Measurements from ENCODE around the gene NEK11. TPM values are rescaled to one million over a fixed set of nuclear protein-coding genes. Genes with fewer than 3 reads are reported as not detected.
A peak's percentile ranks its signal among the peaks of the same experiment; 100 is the strongest.

Gene NEK11
- total RNA-seq, 1 experiment from 2014 or later: 5.8 TPM

GRCh38 chr3:131221731-131222130 lies 195.1 kb downstream of the NEK11 start:
- DNase-seq (ENCODE audit: extremely low read depth, low read depth): no peak

DNA sequence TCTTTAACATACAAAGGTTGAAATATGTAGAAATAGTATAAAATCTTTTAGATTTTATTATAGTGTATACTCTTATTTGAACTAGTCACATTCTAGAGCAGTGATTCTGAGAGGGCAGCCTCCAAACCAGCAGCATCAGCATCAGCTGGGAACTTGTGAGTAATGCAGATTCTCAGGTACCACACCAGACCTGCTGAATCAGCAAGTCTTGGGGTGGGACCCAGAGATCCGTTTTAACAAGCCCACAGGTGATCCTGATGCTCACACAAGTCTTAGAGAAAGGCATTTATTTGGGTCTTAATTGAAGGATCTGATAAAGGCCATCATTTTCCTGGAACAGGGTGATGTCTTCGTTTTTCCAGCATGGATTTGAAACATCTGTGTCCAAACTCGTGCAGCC lies 195.9 kb downstream of the NEK11 start:
- DNase-seq (ENCODE audit: extremely low read depth, low read depth): no peak

DNA sequence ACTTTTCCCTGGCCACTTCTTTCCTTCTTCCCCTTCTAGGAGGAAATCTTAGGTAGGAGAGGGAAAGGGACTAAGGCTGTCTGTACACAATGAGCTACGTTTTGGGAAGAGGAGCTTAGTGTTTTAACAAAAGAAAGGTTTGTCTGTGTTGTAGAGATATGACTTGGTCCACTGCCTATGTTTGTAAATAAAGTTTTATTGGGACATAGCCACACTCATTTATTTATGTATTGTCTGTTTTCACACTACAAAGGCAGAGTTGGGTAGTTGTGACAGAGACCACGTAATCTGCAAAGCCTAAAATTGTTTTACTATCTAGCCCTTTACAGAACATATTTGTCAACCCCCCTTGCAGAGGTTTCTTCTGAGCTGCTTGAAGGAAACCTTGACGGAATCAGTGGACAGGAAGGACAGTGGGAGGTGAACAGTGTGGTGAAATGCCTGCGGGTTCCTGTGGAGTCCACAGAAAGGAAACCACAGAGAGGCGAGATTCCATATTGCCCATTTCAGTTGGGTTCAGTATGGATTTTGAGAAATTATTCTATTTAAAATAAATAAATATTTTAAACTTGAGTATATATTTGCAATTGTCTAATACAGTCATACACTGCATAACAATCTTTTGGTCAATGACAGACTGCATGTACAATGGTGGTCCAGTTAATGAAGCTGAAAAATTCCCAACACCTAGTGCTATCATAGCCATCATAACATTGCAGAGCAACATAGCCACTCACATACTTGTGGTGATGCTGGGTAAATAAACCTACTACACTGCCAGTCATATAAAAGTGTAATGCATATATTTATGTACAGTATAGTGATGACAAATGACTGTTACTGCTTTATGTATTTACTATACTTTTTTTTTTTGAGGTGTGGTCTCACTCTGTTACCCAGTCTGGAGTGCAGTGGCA lies 197.0 kb downstream of the NEK11 start:
- no peak for DNase-seq (ENCODE audit: extremely low read depth, low read depth)

DNA sequence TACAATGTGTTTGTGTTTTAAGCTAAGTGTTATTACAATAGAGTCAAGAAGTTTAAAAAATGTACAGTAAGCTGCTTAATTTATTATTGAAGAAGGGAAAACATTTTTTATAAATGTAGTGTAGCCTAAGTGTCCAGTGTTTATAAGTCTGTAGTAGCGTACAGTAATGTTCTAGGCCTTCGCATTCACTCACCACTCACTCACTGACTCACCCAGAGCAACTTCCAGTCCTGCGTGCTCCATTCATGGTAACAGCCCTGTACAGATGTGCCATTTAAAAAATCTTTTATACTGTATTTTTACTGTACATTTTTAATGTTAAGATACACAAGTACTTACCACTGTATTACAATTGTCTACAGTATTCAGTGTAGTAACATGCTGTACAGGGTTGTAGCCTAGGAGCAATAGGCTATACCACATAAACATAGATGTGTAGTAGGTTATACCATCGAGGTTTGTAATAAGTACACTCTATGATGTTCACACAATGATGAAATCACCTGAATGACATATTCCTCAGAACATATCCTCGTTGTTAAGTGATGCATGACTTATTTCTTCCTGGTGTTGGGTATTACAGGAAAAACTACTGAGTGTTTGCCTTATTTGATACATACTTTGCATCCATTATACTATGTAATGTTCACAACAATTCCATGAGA lies 198.3 kb downstream of the NEK11 start:
- DNase-seq (ENCODE audit: extremely low read depth, low read depth): no peak

DNA sequence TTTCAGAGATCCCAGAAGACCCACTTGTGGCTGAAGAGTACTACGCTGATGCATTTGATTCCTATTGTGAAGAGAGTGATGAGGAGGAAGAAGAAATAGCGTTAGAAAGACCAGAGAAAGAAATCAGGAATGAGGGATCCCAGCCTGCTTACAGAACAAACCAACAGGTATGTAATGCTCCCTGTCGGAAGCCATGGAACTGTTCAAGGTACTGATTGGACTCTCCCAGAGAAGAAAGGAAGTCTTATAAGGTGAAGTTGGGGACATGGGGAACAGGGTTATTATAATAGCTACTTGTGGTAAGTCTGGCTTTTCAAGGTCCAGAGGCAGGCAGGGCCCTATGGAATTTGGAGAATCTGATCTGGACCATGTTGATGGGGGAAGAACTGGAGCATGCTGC lies 201.8 kb downstream of the NEK11 start:
- no peak for DNase-seq (ENCODE audit: extremely low read depth, low read depth)

DNA sequence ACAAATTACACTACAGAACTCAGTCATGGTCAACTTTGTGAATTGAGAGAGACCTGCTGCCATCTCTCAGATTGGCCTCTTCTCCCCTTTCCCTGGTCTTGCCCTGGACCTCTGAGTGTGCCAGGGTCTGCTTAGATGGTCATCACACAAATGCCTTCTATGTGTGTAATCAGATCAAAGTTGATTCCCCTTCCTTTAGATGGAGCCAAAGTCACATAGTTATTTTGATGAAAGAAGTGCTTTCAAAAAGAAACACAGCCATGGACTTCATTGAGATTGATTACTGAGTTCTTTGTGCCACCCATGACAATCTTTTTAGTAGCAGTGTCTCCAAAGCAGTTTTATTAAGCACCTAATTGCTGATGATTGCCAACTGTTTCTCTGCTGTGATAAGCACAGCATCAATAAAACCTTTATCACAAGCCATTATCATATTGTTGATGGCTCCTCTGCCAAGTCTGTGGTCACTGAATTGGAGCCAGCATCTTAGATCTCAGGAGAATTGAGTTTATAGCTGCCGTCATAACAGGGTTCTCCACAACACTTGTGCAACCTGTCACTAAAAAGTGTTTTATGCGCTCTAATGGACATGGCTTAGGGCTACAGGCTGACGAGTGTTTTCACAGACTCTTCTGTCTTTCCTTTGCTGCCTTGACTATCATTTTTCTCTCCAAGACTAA lies 205.2 kb downstream of the NEK11 start:
- peak; percentile 34 for DNase-seq (ENCODE audit: extremely low read depth, low read depth)

- DNase-seq (ENCODE audit: extremely low read depth, low read depth): no peak
Observed at GRCh38 chr3:131232711-131233267, 206.1 kb downstream of the NEK11 start.

GRCh38 chr3:131233900-131234668 lies 207.4 kb downstream of the NEK11 start:
- DNase-seq (ENCODE audit: extremely low read depth, low read depth): no peak

GRCh38 chr3:131236421-131236820 lies 209.7 kb downstream of the NEK11 start:
- DNase-seq (ENCODE audit: extremely low read depth, low read depth): no peak

DNA sequence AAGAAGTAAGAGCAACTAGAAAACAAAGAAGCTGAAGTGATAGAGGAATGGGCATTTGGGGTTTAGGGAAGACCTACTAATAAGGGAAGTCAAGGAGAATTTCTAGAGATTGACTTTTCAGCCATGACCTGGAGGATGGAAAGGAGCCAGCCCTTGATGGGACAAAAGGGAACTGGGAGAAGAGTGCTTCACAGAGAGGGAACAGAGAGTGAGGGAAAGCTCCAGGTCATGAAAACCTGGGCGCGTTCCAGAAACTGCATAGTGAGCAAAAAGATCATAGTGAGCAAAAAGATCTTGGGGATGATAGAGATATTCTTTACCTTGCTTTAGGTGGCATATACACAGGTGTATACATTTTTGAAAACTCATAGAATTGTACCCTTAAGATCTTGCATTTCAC lies 211.8 kb downstream of the NEK11 start:
- no peak for DNase-seq (ENCODE audit: extremely low read depth, low read depth)

- no peak for DNase-seq (ENCODE audit: extremely low read depth, low read depth)
Observed at GRCh38 chr3:131239267-131239666, 212.6 kb downstream of the NEK11 start.

- no peak for DNase-seq (ENCODE audit: extremely low read depth, low read depth)
Observed at GRCh38 chr3:131242201-131242600, 215.5 kb downstream of the NEK11 start.

GRCh38 chr3:131250466-131250865 lies 223.8 kb downstream of the NEK11 start:
- DNase-seq (ENCODE audit: extremely low read depth, low read depth): no peak

DNA sequence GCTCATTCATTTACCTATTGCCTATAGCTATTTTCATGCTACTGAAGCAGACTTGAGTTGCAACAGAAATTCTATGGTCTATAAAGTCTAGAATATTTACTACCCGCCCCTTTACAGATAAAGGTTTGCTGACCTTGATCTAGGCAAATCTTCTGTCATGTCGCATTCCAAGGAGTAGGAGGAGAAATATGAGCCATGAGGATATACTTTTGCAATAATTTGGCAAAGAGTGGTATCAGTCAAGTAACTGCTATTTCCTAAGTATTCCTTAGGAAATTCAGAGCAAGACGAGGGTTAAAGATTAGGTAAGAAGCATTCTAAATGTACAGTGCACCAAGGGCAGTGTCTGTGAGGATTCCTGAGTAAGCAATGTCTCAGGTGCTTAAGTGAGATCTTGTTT lies 233.8 kb downstream of the NEK11 start:
- DNase-seq (ENCODE audit: extremely low read depth, low read depth): no peak

- no peak for DNase-seq (ENCODE audit: extremely low read depth, low read depth)
Observed at GRCh38 chr3:131261104-131261503, 234.4 kb downstream of the NEK11 start.

DNA sequence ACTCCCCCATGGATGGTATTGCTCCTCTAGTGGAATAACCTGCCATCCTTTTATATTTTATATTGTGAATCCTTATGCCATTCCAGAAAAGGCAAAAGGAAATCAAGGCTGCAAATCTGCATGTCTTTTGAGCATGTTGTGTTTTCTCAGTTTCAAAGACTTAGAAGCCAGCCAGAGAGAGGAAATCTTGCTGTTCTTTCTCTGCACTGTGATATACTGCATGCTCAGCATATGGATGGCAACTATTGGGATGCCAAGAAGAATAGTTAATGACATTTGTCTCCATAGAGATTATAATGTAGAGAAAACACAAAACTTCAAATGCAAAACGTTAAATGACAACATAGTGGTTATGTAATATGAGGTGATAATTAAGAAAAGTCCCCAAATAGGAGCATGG lies 248.9 kb downstream of the NEK11 start:
- DNase-seq (ENCODE audit: extremely low read depth, low read depth): no peak

- no peak for DNase-seq (ENCODE audit: extremely low read depth, low read depth)
Observed at GRCh38 chr3:131277836-131278497, 251.3 kb downstream of the NEK11 start.

GRCh38 chr3:131279577-131279976 lies 252.9 kb downstream of the NEK11 start:
- DNase-seq (ENCODE audit: extremely low read depth, low read depth): no peak

- no peak for DNase-seq (ENCODE audit: extremely low read depth, low read depth)
Observed at GRCh38 chr3:131282379-131282778, 255.7 kb downstream of the NEK11 start.

GRCh38 chr3:131282967-131283366 lies 256.3 kb downstream of the NEK11 start:
- DNase-seq (ENCODE audit: extremely low read depth, low read depth): no peak

All from NCI-H460 (cell line).